ENCODE results near the gene AMER2. TPM values are rescaled to one million over a fixed set of nuclear protein-coding genes. Genes with fewer than 3 reads are reported as not detected.

AMER2 gene
- total RNA-seq = not detected

- Mint-ChIP-seq H3K36me3 (ENCODE audit: low read depth) (peaks cover 2% of the 10 kb centered on the region), H3K4me1 (peaks cover 11% of the 10 kb centered on the region), H3K27me3 (peaks cover 57% of the 10 kb centered on the region), H3K4me3 (peak within 1 kb of the TSS; percentile 0), H3K9me3 (no peaks in the 10 kb centered on the region), H3K27ac (no peak within 1 kb of the TSS)
- POLR2A ChIA-PET = no interaction called here
- DNase-seq = no peak
- CTCF ChIA-PET = no interaction called here
These were observed at the start of gene AMER2 for GRCh38 chr13:25171517-25172302. Gene AMER2 (minus strand): TSS chr13:25172288. CDS start chr13:25171619, 669 bp downstream.

GRCh38 chr13:25218019-25218418, 45.9 kb upstream of the AMER2 start:
- H3K36me3 Mint-ChIP-seq (ENCODE audit: low read depth) = no peaks in the 10 kb centered on the region
- no peaks in the 10 kb centered on the region for H3K9me3 Mint-ChIP-seq
- DNase-seq = no peak
- no peak overlapping the region for H3K27ac Mint-ChIP-seq
- peaks cover 23% of the 10 kb centered on the region for H3K27me3 Mint-ChIP-seq
- peaks cover 6% of the 10 kb centered on the region for H3K4me1 Mint-ChIP-seq
- CTCF ChIA-PET = no interaction called here
- H3K4me3 Mint-ChIP-seq = no peak overlapping the region
- POLR2A ChIA-PET = no interaction called here

GRCh38 chr13:25217023-25217885, 45.2 kb upstream of the AMER2 start:
- Mint-ChIP-seq H3K4me3 (no peak overlapping the region), H3K27ac (no peak overlapping the region), H3K36me3 (ENCODE audit: low read depth) (no peaks in the 10 kb centered on the region), H3K4me1 (peaks cover 6% of the 10 kb centered on the region), H3K27me3 (peaks cover 19% of the 10 kb centered on the region), H3K9me3 (no peaks in the 10 kb centered on the region)
- ChIA-PET CTCF (no interaction called here), POLR2A (no interaction called here)
- no peak for DNase-seq

GRCh38 chr13:25215253-25215575, 43.1 kb upstream of the AMER2 start:
- ChIA-PET CTCF (interaction anchor here (0.6 kb wide), 1 partner anchor 279 kb away, joined by 4 read pairs; no protein-coding TSS in a partner anchor), POLR2A (no interaction called here)
- no peak for DNase-seq
- no peak overlapping the region for H3K27ac Mint-ChIP-seq
- H3K36me3 Mint-ChIP-seq (ENCODE audit: low read depth) = no peaks in the 10 kb centered on the region
- peaks cover 14% of the 10 kb centered on the region for H3K27me3 Mint-ChIP-seq
- peaks cover 6% of the 10 kb centered on the region for H3K4me1 Mint-ChIP-seq
- H3K4me3 Mint-ChIP-seq = no peak overlapping the region
- H3K9me3 Mint-ChIP-seq = no peaks in the 10 kb centered on the region

GRCh38 chr13:25214491-25215252, 42.6 kb upstream of the AMER2 start:
- no peaks in the 10 kb centered on the region for H3K9me3 Mint-ChIP-seq
- no peaks in the 10 kb centered on the region for H3K36me3 Mint-ChIP-seq (ENCODE audit: low read depth)
- no peak overlapping the region for H3K4me3 Mint-ChIP-seq
- ChIA-PET CTCF (no interaction called here), POLR2A (no interaction called here)
- H3K4me1 Mint-ChIP-seq = peaks cover 6% of the 10 kb centered on the region
- no peak for DNase-seq
- no peak overlapping the region for H3K27ac Mint-ChIP-seq
- H3K27me3 Mint-ChIP-seq = peaks cover 12% of the 10 kb centered on the region

GRCh38 chr13:25213715-25214114, 41.6 kb upstream of the AMER2 start:
- Mint-ChIP-seq H3K27ac (no peak overlapping the region), H3K9me3 (no peaks in the 10 kb centered on the region), H3K36me3 (ENCODE audit: low read depth) (no peaks in the 10 kb centered on the region), H3K27me3 (peaks cover 4% of the 10 kb centered on the region), H3K4me3 (no peak overlapping the region), H3K4me1 (peaks cover 6% of the 10 kb centered on the region)
- DNase-seq = no peak
- CTCF ChIA-PET = interaction anchor here (0.7 kb wide), 1 partner anchor 110 kb away, joined by 5 read pairs; no protein-coding TSS in a partner anchor
- POLR2A ChIA-PET = no interaction called here

GRCh38 chr13:25210842-25211569, 38.9 kb upstream of the AMER2 start:
- H3K4me1 Mint-ChIP-seq = peaks cover 6% of the 10 kb centered on the region
- no peak overlapping the region for H3K27ac Mint-ChIP-seq
- no peak overlapping the region for H3K4me3 Mint-ChIP-seq
- POLR2A ChIA-PET = no interaction called here
- H3K27me3 Mint-ChIP-seq = peaks cover 6% of the 10 kb centered on the region
- H3K9me3 Mint-ChIP-seq = no peaks in the 10 kb centered on the region
- DNase-seq = no peak
- CTCF ChIA-PET = no interaction called here
- H3K36me3 Mint-ChIP-seq (ENCODE audit: low read depth) = no peaks in the 10 kb centered on the region

- Mint-ChIP-seq H3K9me3 (no peaks in the 10 kb centered on the region), H3K4me1 (no peaks in the 10 kb centered on the region), H3K36me3 (ENCODE audit: low read depth) (no peaks in the 10 kb centered on the region), H3K27ac (no peak overlapping the region), H3K4me3 (no peak overlapping the region), H3K27me3 (peaks cover 9% of the 10 kb centered on the region)
- no peak for DNase-seq
- POLR2A ChIA-PET = no interaction called here
- CTCF ChIA-PET = interaction anchor here (1.0 kb wide), 1 partner anchor 65 kb away, joined by 3 read pairs; no protein-coding TSS in a partner anchor
These were observed 35.3 kb upstream of the AMER2 start for GRCh38 chr13:25207291-25207810.

- H3K9me3 Mint-ChIP-seq = no peaks in the 10 kb centered on the region
- no peak overlapping the region for H3K27ac Mint-ChIP-seq
- CTCF ChIA-PET = interaction anchor here (0.5 kb wide), 1 partner anchor 45 kb away, joined by 3 read pairs; no protein-coding TSS in a partner anchor
- H3K4me3 Mint-ChIP-seq = no peak overlapping the region
- no peaks in the 10 kb centered on the region for H3K4me1 Mint-ChIP-seq
- no peak for DNase-seq
- POLR2A ChIA-PET = no interaction called here
- no peaks in the 10 kb centered on the region for H3K36me3 Mint-ChIP-seq (ENCODE audit: low read depth)
- H3K27me3 Mint-ChIP-seq = peaks cover 9% of the 10 kb centered on the region
These were observed 32.8 kb upstream of the AMER2 start for GRCh38 chr13:25204863-25205262.

- Mint-ChIP-seq H3K27me3 (peaks cover 13% of the 10 kb centered on the region), H3K9me3 (no peaks in the 10 kb centered on the region), H3K4me3 (no peak overlapping the region), H3K27ac (no peak overlapping the region), H3K4me1 (no peaks in the 10 kb centered on the region), H3K36me3 (ENCODE audit: low read depth) (no peaks in the 10 kb centered on the region)
- POLR2A ChIA-PET = no interaction called here
- DNase-seq = no peak
- CTCF ChIA-PET = no interaction called here
These were observed 31.1 kb upstream of the AMER2 start for GRCh38 chr13:25203127-25203740.

GRCh38 chr13:25200783-25201182, 28.7 kb upstream of the AMER2 start:
- no peaks in the 10 kb centered on the region for H3K36me3 Mint-ChIP-seq (ENCODE audit: low read depth)
- peaks cover 12% of the 10 kb centered on the region for H3K27me3 Mint-ChIP-seq
- H3K27ac Mint-ChIP-seq = no peak overlapping the region
- POLR2A ChIA-PET = no interaction called here
- H3K9me3 Mint-ChIP-seq = no peaks in the 10 kb centered on the region
- DNase-seq = no peak
- no peaks in the 10 kb centered on the region for H3K4me1 Mint-ChIP-seq
- CTCF ChIA-PET = no interaction called here
- no peak overlapping the region for H3K4me3 Mint-ChIP-seq

- no peaks in the 10 kb centered on the region for H3K9me3 Mint-ChIP-seq
- CTCF ChIA-PET = no interaction called here
- H3K27me3 Mint-ChIP-seq = peaks cover 14% of the 10 kb centered on the region
- H3K4me3 Mint-ChIP-seq = no peak overlapping the region
- no peaks in the 10 kb centered on the region for H3K4me1 Mint-ChIP-seq
- H3K27ac Mint-ChIP-seq = no peak overlapping the region
- POLR2A ChIA-PET = no interaction called here
- no peaks in the 10 kb centered on the region for H3K36me3 Mint-ChIP-seq (ENCODE audit: low read depth)
- DNase-seq = no peak
These were observed 26.6 kb upstream of the AMER2 start for GRCh38 chr13:25198647-25199046.

All from activated CD4-positive, alpha-beta memory T cell treated with anti-CD3 and anti-CD28 coated beads, Interleukin-2, amount 10 ng/mL, durations not matched to agents 7 days and 5 days (primary cell).